Nucleus accumbens (tissue), 56 donors: ENCODE measurements around the gene HSPB6.
A peak's percentile ranks its signal among the peaks of the same experiment; 100 is the strongest.

Experiments
- DNase-seq, 56 donors: peaks; one replicate each; lab custom pipeline; 2025; lab: John Stamatoyannopoulos, UW

HSPB6 gene

GRCh38 chr19:35748106-35749020 lies 8.5 kb downstream of the HSPB6 start, which contains the start of gene LIN37:
Gene LIN37, plus strand, starts transcription at chr19:35748576. Its CDS starts 149 bp downstream, at chr19:35748725.
- peak; percentile 91 to 100 (median 99) for DNase-seq

- DNase-seq = no peak
Observed at GRCh38 chr19:35746531-35746930, 10.3 kb downstream of the HSPB6 start.

DNA sequence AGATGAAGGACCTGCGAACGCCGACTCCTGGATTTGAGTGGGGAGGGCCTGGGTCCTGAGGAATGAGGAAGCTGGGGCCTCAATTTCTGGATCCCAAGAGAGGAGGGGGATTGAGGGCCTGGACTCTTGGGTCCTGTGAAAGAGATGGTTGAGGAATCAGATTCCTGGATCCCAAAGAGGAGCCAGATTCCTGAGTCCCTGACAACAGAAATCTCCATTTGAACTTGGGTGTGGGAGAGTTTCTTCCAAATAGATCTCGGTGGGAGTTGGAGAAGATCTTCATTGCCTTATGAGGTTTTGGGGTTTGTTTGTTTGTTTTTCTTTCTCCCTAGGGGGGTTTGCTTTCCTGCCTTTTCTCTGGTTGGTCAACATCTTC lies 10.8 kb downstream of the HSPB6 start:
- DNase-seq = no peak

- peak; percentile 79 to 99 (median 96) for DNase-seq
Observed at GRCh38 chr19:35745328-35746086, 11.3 kb downstream of the HSPB6 start, which contains the start of the genes PSENEN and U2AF1L4. Gene PSENEN, plus strand, starts transcription at chr19:35745651. Its CDS starts 280 bp downstream, at chr19:35745931. Gene U2AF1L4, minus strand, starts transcription at chr19:35745418. Its CDS starts 27 bp downstream, at chr19:35745391.

- DNase-seq = peak; percentile 73 to 98 (median 90)
Observed at GRCh38 chr19:35744430-35745327, 12.2 kb downstream of the HSPB6 start.

DNA sequence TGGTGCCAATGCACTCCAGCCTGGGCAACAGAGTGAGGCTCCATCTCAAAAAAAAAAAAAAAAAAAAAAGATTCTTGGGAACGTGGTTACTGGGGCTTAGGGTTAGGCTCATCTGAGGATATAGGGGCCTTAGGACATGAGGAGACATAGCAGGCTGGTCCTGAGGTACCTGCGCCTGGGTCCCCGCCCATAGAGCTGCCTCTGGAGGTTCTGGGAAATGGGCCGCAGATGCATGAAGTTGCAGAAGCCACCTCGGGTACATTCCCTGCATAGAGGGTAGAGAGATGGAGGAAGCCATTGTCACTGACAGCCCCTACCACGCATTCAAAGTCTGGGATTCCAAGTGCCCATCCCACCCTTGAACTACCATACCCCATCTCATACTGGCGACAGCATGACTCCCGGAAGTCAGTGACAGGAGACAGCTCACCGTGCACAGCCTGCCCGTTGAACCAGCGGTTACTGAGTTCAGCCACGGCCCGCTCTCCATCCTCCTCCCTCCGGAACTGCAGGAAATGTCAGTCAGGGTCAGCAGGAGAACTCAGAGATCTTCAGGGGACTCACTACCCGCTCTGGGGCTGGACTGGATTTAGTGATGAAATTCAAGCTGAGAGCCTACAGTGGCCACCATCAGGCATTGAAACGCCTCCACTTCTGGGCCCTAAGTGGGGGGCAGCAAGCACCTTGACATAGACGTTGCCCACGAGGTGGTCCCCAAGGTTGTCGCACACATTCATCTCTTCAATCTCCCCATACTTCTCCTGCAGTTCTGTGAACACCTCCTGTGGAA lies 13.0 kb downstream of the HSPB6 start:
- no peak for DNase-seq

- DNase-seq = peak in 6 of 56 donors; percentile 7 to 37 (median 18)
Observed at GRCh38 chr19:35742121-35742724, 14.6 kb downstream of the HSPB6 start, which contains the start of gene IGFLR1. Gene IGFLR1, minus strand, starts transcription at chr19:35742452. Its CDS starts 1,272 bp downstream, at chr19:35741180.

DNA sequence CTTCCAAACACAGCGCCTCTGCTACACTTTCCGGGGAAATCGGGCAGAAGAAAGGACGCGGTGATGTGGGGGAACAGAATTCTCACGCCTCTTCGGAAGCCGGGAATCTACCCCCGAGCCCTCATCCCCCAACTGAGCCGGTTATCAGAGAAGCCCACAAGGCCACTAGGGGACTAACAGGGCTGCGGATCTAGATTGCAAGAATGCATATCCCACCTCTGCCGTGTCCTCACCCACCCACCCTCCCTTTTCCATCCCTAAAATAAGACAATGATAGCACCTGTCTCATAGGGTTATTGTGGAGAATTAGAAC lies 15.7 kb downstream of the HSPB6 start:
- no peak for DNase-seq

DNA sequence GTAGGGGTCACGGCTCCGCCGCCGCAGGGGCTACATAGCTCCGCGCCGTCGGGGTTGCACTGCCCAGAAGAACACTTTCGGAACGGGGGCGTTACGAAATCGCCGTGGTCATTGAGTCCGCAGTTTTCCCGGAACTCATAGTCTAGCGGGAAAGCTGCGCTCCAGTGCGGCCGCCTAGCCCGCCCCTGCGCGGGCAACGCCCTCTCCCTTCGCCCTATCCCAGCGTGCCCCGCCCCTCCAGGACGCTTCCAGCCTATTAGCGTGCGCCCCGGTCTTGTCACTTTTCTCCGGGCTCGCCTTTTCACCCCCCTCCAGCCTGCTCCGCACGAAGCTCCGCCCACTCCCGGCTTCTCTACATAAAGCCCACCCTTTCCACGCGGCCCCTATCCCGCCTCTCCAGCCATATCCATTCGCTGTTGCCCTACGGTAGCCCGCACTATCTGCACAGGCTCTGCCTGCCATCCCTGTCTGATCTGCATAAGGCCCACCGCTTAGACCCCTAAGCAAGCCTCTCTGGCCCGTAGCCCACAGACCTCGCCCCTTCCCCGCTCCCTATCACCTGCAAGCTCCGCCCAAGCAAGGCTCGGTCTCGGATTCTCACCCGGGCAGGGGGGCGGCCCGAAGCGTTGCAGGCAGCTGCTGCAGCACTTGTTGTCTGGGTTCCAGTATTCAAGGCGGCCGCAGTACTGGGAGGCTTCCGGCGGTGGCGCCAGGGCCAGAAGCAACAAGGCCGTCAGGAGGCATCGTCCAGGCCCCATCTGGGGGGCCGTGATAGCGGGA lies 16.2 kb downstream of the HSPB6 start:
- DNase-seq = peak; percentile 72 to 99 (median 97)

DNA sequence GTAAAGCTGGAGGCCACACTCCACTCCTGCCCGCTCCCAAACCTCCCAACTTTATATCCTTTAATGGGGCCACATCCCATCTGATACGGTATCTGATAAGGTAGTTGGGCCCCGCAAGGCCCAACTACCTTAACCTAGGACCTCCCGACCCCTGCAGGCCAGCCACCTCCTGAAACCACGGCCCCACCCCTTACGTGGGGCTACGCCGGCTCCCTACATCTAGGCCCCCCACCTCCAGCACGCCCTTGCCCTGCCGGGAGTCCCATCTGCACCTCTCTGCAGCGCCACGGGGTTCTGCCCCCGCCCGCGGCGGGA lies 16.8 kb downstream of the HSPB6 start:
- DNase-seq = no peak

DNA sequence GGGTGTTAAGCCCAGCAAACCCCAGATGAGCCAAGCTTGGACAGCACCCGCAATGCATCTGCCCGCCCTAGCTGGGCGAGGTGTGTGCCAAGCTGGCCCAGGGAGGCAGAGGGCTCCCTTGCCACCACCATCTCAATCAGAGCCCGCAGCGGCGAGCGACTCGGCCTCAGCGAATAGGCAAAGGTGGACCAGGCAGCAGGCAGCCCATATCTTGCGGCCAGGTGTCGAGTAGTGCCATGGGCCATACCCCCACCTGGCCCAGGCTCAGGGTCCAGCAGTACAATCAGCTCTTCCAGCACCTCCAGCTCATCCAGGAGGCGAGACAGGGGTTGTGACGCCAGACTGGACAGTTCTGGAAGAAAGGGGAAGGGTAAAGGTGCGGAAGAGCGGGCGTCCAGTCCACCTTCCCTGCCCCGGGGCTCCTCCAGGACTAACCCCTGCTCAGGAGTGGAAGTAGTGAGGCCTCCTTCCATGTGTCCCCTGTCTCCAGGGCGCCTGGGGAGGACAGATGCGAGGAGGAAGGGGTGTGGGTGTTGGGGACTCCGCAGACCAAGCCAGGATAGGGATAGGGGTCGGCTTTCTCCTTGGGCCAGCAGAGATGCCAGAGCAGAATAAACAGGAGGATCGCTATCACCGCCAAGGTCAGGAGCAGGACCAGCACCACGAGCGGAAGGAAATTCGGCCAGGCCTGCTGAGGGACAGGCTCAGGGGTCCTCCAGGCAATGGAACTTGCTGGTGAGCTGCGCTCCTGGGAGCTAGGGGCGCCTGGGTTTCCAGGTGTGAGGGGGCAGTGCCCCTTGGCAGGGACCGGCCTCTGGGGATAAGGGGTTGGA lies 17.3 kb downstream of the HSPB6 start:
- DNase-seq = no peak

DNA sequence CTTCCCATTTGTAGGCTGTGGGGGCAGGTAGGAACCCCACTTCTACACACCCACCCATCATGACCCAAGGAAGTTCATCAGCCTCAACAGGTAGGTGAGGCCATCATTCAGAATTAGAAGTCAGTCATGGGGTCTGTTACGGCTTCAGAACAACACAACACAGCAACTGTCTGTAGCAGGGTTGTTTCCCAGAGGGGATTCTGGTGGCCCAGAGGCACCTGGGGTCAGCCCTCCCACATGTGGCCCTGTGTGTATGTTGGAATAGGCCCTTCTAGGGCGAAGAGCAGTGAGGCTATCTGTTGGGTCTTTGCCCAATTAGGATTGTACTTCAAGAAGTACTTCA lies 18.0 kb downstream of the HSPB6 start:
- DNase-seq = no peak

DNA sequence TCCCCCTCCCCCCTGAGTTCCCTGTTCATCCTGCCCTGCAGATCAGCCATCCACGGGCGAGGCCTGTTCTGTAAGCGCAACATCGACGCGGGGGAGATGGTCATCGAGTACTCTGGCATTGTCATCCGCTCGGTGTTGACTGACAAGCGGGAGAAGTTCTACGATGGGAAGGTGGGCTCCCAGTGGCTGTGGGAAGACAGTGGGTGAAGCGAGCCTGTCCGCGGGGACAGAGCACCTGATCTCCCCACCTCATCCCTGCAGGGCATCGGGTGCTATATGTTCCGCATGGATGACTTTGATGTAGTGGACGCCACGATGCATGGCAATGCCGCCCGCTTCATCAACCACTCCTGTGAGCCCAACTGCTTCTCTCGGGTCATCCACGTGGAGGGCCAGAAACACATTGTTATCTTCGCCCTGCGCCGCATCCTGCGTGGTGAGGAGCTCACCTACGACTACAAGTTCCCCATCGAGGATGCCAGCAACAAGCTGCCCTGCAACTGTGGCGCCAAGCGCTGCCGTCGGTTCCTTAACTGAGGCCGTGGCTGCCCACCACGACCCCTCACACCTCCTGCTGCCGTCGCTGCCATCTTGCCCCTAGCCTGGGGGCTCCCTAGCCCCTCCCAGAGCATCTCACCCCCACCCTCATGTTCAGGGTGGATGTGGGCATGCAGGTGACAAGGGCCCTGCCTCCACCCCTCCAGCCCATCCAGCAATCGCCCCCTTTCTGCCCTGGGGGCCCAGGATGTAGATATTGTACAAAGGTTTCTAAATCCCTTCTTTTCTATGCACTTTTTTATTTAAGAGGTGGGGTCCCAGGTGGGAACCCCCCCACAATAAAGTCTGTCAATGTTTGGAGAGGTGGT lies 18.6 kb downstream of the HSPB6 start:
- DNase-seq = no peak

DNA sequence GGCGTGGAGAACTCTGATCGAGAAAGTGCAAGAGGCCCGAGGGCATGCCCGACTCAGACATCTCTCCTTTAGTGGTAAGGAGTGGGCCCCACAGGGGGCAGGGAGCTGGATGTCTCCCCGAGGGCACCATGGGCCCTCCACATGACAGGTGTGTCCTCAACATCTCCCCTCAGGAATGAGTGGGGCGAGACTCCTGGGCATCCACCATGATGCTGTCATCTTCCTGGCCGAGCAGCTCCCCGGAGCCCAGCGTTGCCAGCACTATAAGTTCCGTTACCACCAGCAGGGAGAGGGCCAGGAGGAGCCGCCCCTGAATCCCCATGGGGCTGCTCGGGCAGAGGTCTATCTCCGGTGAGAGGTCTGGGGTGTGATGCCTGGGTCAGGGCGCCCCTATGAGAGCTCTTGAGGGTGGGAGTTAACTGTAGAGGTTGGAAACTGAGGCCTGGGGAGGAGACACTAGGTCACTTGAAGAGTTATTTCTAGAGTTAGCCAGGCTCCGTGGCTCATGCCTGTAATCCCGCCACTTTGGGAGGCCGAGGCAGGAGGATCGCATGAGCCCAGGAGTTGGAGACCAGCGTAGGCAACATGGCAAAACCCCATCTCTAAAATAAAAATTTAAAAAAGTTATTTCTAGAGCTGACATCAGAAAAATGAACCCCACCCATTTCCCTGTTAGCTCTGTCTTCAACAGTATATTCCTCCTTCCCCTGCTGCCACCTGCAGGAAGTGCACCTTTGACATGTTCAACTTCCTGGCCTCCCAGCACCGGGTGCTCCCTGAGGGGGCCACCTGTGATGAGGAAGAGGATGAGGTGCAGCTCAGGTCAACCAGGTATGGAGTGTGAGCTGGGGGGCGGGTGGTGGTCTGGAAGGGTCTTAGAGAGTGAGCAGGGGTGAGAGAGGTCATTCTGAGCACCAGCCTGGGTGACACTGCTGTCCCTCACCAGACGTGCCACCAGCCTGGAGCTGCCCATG lies 19.6 kb downstream of the HSPB6 start:
- DNase-seq = no peak

DNA sequence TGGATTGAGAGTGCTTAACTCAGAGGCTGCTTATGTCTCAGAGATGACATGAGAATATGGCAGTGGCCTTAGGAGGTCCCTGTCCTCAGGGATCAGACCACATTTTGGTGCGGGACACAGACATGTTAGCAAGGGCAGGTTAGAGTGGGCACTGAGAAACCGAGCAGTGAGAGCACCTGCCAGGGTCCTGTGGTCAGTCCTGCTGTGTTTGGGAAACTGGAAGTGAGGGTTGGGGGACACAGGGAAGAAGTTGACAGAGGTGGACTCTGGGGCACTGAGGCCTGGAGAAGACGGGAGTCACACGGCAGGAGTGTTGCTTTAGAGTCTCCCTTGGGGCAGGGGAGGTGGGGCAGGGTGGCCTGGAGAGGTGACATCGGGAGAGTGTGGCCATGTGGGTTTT lies 21.9 kb downstream of the HSPB6 start:
- no peak for DNase-seq
